Measurements from ENCODE around the gene CCRL2.
A peak's percentile ranks its signal among the peaks of the same experiment; 100 is the strongest.

The CCRL2 gene

GRCh38 chr3:46406788-46407611 is at the start of gene CCRL2, which contains the start of gene CCR5AS:
Gene CCRL2 (plus strand): TSS chr3:46407259. CDS start chr3:46408080, 821 bp downstream.
Gene CCR5AS (minus strand): TSS chr3:46407066.
- H3K4me1 ChIP-seq (ENCODE audit: control insufficient read depth in 1 of 2, insufficient read depth in 2 of 2, low read length in 2 of 2): peaks cover 0 to 8% of the 10 kb centered on the region in 2 donors
- H3K4me3 ChIP-seq (ENCODE audit: low read depth in 1 of 2, low read length in 2 of 2): peak within 1 kb of the TSS; percentile 19 to 61
- H3K36me3 ChIP-seq (ENCODE audit: control insufficient read depth in 1 of 2, insufficient read depth in 2 of 2, low read length in 2 of 2): no peaks in the 10 kb centered on the region
- H3K9me3 ChIP-seq (ENCODE audit: control insufficient read depth in 1 of 2, low read length in 2 of 2): no peaks in the 10 kb centered on the region
- no peaks in the 10 kb centered on the region for H3K27me3 ChIP-seq (ENCODE audit: low read depth, low read length)
- H3K27ac ChIP-seq (ENCODE audit: low read length): peak within 1 kb of the TSS; percentile 90

GRCh38 chr3:46358466-46358865 is 48.6 kb upstream of the CCRL2 start:
- Histone ChIP-seq H3K4me1 (ENCODE audit: control insufficient read depth in 1 of 2, insufficient read depth in 2 of 2, low read length in 2 of 2) (peaks cover 10 to 18% of the 10 kb centered on the region in 2 donors), H3K9me3 (ENCODE audit: control insufficient read depth in 1 of 2, low read length in 2 of 2) (no peaks in the 10 kb centered on the region), H3K36me3 (ENCODE audit: control insufficient read depth in 1 of 2, insufficient read depth in 2 of 2, low read length in 2 of 2) (no peaks in the 10 kb centered on the region), H3K4me3 (ENCODE audit: low read depth in 1 of 2, low read length in 2 of 2) (no peak overlapping the region), H3K27me3 (ENCODE audit: low read depth, low read length) (no peaks in the 10 kb centered on the region), H3K27ac (ENCODE audit: low read length) (no peak overlapping the region)

GRCh38 chr3:46359733-46360493 is 47.1 kb upstream of the CCRL2 start:
- peaks cover 10 to 18% of the 10 kb centered on the region in 2 donors for H3K4me1 ChIP-seq (ENCODE audit: control insufficient read depth in 1 of 2, insufficient read depth in 2 of 2, low read length in 2 of 2)
- H3K9me3 ChIP-seq (ENCODE audit: control insufficient read depth in 1 of 2, low read length in 2 of 2): no peaks in the 10 kb centered on the region
- peak overlapping the region; percentile 48 for H3K27ac ChIP-seq (ENCODE audit: low read length)
- H3K4me3 ChIP-seq (ENCODE audit: low read depth in 1 of 2, low read length in 2 of 2): no peak overlapping the region
- no peaks in the 10 kb centered on the region for H3K36me3 ChIP-seq (ENCODE audit: control insufficient read depth in 1 of 2, insufficient read depth in 2 of 2, low read length in 2 of 2)
- H3K27me3 ChIP-seq (ENCODE audit: low read depth, low read length): no peaks in the 10 kb centered on the region

- no peaks in the 10 kb centered on the region for H3K9me3 ChIP-seq (ENCODE audit: control insufficient read depth in 1 of 2, low read length in 2 of 2)
- H3K4me1 ChIP-seq (ENCODE audit: control insufficient read depth in 1 of 2, insufficient read depth in 2 of 2, low read length in 2 of 2): peaks cover 10 to 18% of the 10 kb centered on the region in 2 donors
- no peak overlapping the region for H3K4me3 ChIP-seq (ENCODE audit: low read depth in 1 of 2, low read length in 2 of 2)
- no peaks in the 10 kb centered on the region for H3K27me3 ChIP-seq (ENCODE audit: low read depth, low read length)
- H3K36me3 ChIP-seq (ENCODE audit: control insufficient read depth in 1 of 2, insufficient read depth in 2 of 2, low read length in 2 of 2): no peaks in the 10 kb centered on the region
- H3K27ac ChIP-seq (ENCODE audit: low read length): no peak overlapping the region
These were observed 46.2 kb upstream of the CCRL2 start for GRCh38 chr3:46360907-46361306.

- Histone ChIP-seq H3K4me1 (ENCODE audit: control insufficient read depth in 1 of 2, insufficient read depth in 2 of 2, low read length in 2 of 2) (peaks cover 10 to 18% of the 10 kb centered on the region in 2 donors), H3K27me3 (ENCODE audit: low read depth, low read length) (no peaks in the 10 kb centered on the region), H3K27ac (ENCODE audit: low read length) (no peak overlapping the region), H3K36me3 (ENCODE audit: control insufficient read depth in 1 of 2, insufficient read depth in 2 of 2, low read length in 2 of 2) (no peaks in the 10 kb centered on the region), H3K4me3 (ENCODE audit: low read depth in 1 of 2, low read length in 2 of 2) (no peak overlapping the region), H3K9me3 (ENCODE audit: control insufficient read depth in 1 of 2, low read length in 2 of 2) (no peaks in the 10 kb centered on the region)
These were observed 45.4 kb upstream of the CCRL2 start for GRCh38 chr3:46361408-46362283.

- Histone ChIP-seq H3K4me3 (ENCODE audit: low read depth in 1 of 2, low read length in 2 of 2) (no peak overlapping the region), H3K36me3 (ENCODE audit: control insufficient read depth in 1 of 2, insufficient read depth in 2 of 2, low read length in 2 of 2) (no peaks in the 10 kb centered on the region), H3K27ac (ENCODE audit: low read length) (no peak overlapping the region), H3K27me3 (ENCODE audit: low read depth, low read length) (no peaks in the 10 kb centered on the region), H3K4me1 (ENCODE audit: control insufficient read depth in 1 of 2, insufficient read depth in 2 of 2, low read length in 2 of 2) (peaks cover 14 to 18% of the 10 kb centered on the region in 2 donors), H3K9me3 (ENCODE audit: control insufficient read depth in 1 of 2, low read length in 2 of 2) (no peaks in the 10 kb centered on the region)
These were observed 42.0 kb upstream of the CCRL2 start for GRCh38 chr3:46365041-46365440.

- peaks cover 8 to 10% of the 10 kb centered on the region in 2 donors for H3K4me1 ChIP-seq (ENCODE audit: control insufficient read depth in 1 of 2, insufficient read depth in 2 of 2, low read length in 2 of 2)
- no peaks in the 10 kb centered on the region for H3K27me3 ChIP-seq (ENCODE audit: low read depth, low read length)
- H3K9me3 ChIP-seq (ENCODE audit: control insufficient read depth in 1 of 2, low read length in 2 of 2): no peaks in the 10 kb centered on the region
- no peak overlapping the region for H3K4me3 ChIP-seq (ENCODE audit: low read depth in 1 of 2, low read length in 2 of 2)
- no peak overlapping the region for H3K27ac ChIP-seq (ENCODE audit: low read length)
- no peaks in the 10 kb centered on the region for H3K36me3 ChIP-seq (ENCODE audit: control insufficient read depth in 1 of 2, insufficient read depth in 2 of 2, low read length in 2 of 2)
These were observed 41.1 kb upstream of the CCRL2 start for GRCh38 chr3:46365737-46366524.

- H3K36me3 ChIP-seq (ENCODE audit: control insufficient read depth in 1 of 2, insufficient read depth in 2 of 2, low read length in 2 of 2): no peaks in the 10 kb centered on the region
- H3K27me3 ChIP-seq (ENCODE audit: low read depth, low read length): no peaks in the 10 kb centered on the region
- no peaks in the 10 kb centered on the region for H3K9me3 ChIP-seq (ENCODE audit: control insufficient read depth in 1 of 2, low read length in 2 of 2)
- no peak overlapping the region for H3K27ac ChIP-seq (ENCODE audit: low read length)
- H3K4me1 ChIP-seq (ENCODE audit: control insufficient read depth in 1 of 2, insufficient read depth in 2 of 2, low read length in 2 of 2): peaks cover 0 to 4% of the 10 kb centered on the region in 2 donors
- H3K4me3 ChIP-seq (ENCODE audit: low read depth in 1 of 2, low read length in 2 of 2): no peak overlapping the region
These were observed 39.2 kb upstream of the CCRL2 start for GRCh38 chr3:46367811-46368210.

GRCh38 chr3:46368569-46368968 is 38.5 kb upstream of the CCRL2 start:
- H3K36me3 ChIP-seq (ENCODE audit: control insufficient read depth in 1 of 2, insufficient read depth in 2 of 2, low read length in 2 of 2): no peaks in the 10 kb centered on the region
- H3K9me3 ChIP-seq (ENCODE audit: control insufficient read depth in 1 of 2, low read length in 2 of 2): no peaks in the 10 kb centered on the region
- H3K4me1 ChIP-seq (ENCODE audit: control insufficient read depth in 1 of 2, insufficient read depth in 2 of 2, low read length in 2 of 2): peaks cover 0 to 4% of the 10 kb centered on the region in 2 donors
- no peaks in the 10 kb centered on the region for H3K27me3 ChIP-seq (ENCODE audit: low read depth, low read length)
- no peak overlapping the region for H3K27ac ChIP-seq (ENCODE audit: low read length)
- no peak overlapping the region for H3K4me3 ChIP-seq (ENCODE audit: low read depth in 1 of 2, low read length in 2 of 2)

GRCh38 chr3:46369151-46369550 is 37.9 kb upstream of the CCRL2 start:
- no peaks in the 10 kb centered on the region for H3K9me3 ChIP-seq (ENCODE audit: control insufficient read depth in 1 of 2, low read length in 2 of 2)
- no peaks in the 10 kb centered on the region for H3K27me3 ChIP-seq (ENCODE audit: low read depth, low read length)
- no peak overlapping the region for H3K4me3 ChIP-seq (ENCODE audit: low read depth in 1 of 2, low read length in 2 of 2)
- H3K36me3 ChIP-seq (ENCODE audit: control insufficient read depth in 1 of 2, insufficient read depth in 2 of 2, low read length in 2 of 2): no peaks in the 10 kb centered on the region
- H3K27ac ChIP-seq (ENCODE audit: low read length): peak overlapping the region; percentile 28
- H3K4me1 ChIP-seq (ENCODE audit: control insufficient read depth in 1 of 2, insufficient read depth in 2 of 2, low read length in 2 of 2): peaks cover 0 to 4% of the 10 kb centered on the region in 2 donors
